Measurements from ENCODE around the gene IQGAP1. TPM values are rescaled to one million over a fixed set of nuclear protein-coding genes. Genes with fewer than 3 reads are reported as not detected.
A peak's percentile ranks its signal among the peaks of the same experiment; 100 is the strongest.
"Not testable (repeated sequence)": the region's sequence is repeated elsewhere in the genome, so short reads cannot be mapped to it uniquely, and the experiment has no call there.

The IQGAP1 gene
- total RNA-seq, 4 donors from 2014 or later: 238 to 358 (median 282) TPM

GRCh38 chr15:90402767-90403166, 14.7 kb downstream of the IQGAP1 start:
- no peak for DNase-seq (ENCODE audit: low spot score in 2 of 2)
- 65 to 68% methylated on average over 3 of the region's 3 CpGs for WGBS, 2 donors
- Histone ChIP-seq H3K27ac (peak overlapping the region in 2 of 4 donors; percentile 91 to 93), H3K4me3 (no peak overlapping the region), H3K36me3 (no peaks in the 10 kb centered on the region), H3K4me1 (peaks cover 14 to 92% (median 53%) of the 10 kb centered on the region in 4 donors), H3K27me3 (no peaks in the 10 kb centered on the region), H3K9me3 (no peaks in the 10 kb centered on the region)
- no peak for TF ChIP-seq CTCF (IDR thresholded peaks at IDR 0.05)
- no peak for TF ChIP-seq EP300 (IDR thresholded peaks at IDR 0.05)
- no peak for TF ChIP-seq POLR2A (IDR thresholded peaks at IDR 0.05)

- no peaks in the 10 kb centered on the region for H3K27me3 ChIP-seq
- peaks cover 0 to 4% (median 0%) of the 10 kb centered on the region in 3 donors for H3K36me3 ChIP-seq
- 40 to 42% methylated on average over 3 of the region's 3 CpGs for WGBS, 2 donors
- H3K4me3 ChIP-seq: no peak overlapping the region
- peak overlapping the region in 2 of 4 donors; percentile 52 to 93 for H3K27ac ChIP-seq
- H3K4me1 ChIP-seq: peaks cover 15 to 86% (median 58%) of the 10 kb centered on the region in 4 donors
- no peak for TF ChIP-seq EP300 (IDR thresholded peaks at IDR 0.05)
- no peak for TF ChIP-seq CTCF (IDR thresholded peaks at IDR 0.05)
- no peak for DNase-seq (ENCODE audit: low spot score in 2 of 2)
- no peaks in the 10 kb centered on the region for H3K9me3 ChIP-seq
Observed at GRCh38 chr15:90405055-90405607, 17.1 kb downstream of the IQGAP1 start.

- WGBS, 2 donors: 36 to 44% methylated on average over 3 of the region's 3 CpGs
- H3K4me1 ChIP-seq: peaks cover 5 to 78% (median 41%) of the 10 kb centered on the region in 4 donors
- H3K4me3 ChIP-seq: no peak overlapping the region
- no peaks in the 10 kb centered on the region for H3K9me3 ChIP-seq
- H3K36me3 ChIP-seq: peaks cover 0 to 4% (median 0%) of the 10 kb centered on the region in 3 donors
- no peak for TF ChIP-seq POLR2A (IDR thresholded peaks at IDR 0.05)
- TF ChIP-seq CTCF (IDR thresholded peaks at IDR 0.05): no peak
- H3K27ac ChIP-seq: peak overlapping the region in 3 of 4 donors; percentile 9 to 93 (median 52)
- no peaks in the 10 kb centered on the region for H3K27me3 ChIP-seq
- DNase-seq (ENCODE audit: low spot score in 2 of 2): peak in 1 of 2 donors; percentile 3
Observed at GRCh38 chr15:90407336-90407735, 19.3 kb downstream of the IQGAP1 start.

GRCh38 chr15:90407871-90408317, 19.9 kb downstream of the IQGAP1 start:
- Histone ChIP-seq H3K4me1 (peaks cover 5 to 78% (median 41%) of the 10 kb centered on the region in 4 donors), H3K36me3 (peaks cover 0 to 4% (median 0%) of the 10 kb centered on the region in 3 donors), H3K27me3 (no peaks in the 10 kb centered on the region), H3K9me3 (no peaks in the 10 kb centered on the region), H3K27ac (peak overlapping the region in 3 of 4 donors; percentile 9 to 93 (median 42)), H3K4me3 (no peak overlapping the region)
- TF ChIP-seq CTCF (IDR thresholded peaks at IDR 0.05): no peak
- no peak for TF ChIP-seq POLR2A (IDR thresholded peaks at IDR 0.05)
- TF ChIP-seq EP300 (IDR thresholded peaks at IDR 0.05): no peak
- DNase-seq (ENCODE audit: low spot score in 2 of 2): peak in 1 of 2 donors; percentile 3
- 43 to 61% methylated on average over 2 of the region's 2 CpGs for WGBS, 2 donors

GRCh38 chr15:90408657-90409056, 20.6 kb downstream of the IQGAP1 start:
- no peak for DNase-seq (ENCODE audit: low spot score in 2 of 2)
- H3K36me3 ChIP-seq: peaks cover 0 to 4% (median 0%) of the 10 kb centered on the region in 3 donors
- H3K9me3 ChIP-seq: no peaks in the 10 kb centered on the region
- H3K4me1 ChIP-seq: peaks cover 5 to 78% (median 42%) of the 10 kb centered on the region in 4 donors
- no peak overlapping the region for H3K4me3 ChIP-seq
- TF ChIP-seq POLR2A (IDR thresholded peaks at IDR 0.05): no peak
- no peak for TF ChIP-seq EP300 (IDR thresholded peaks at IDR 0.05)
- TF ChIP-seq CTCF (IDR thresholded peaks at IDR 0.05): no peak
- no peaks in the 10 kb centered on the region for H3K27me3 ChIP-seq
- H3K27ac ChIP-seq: peak overlapping the region in 3 of 4 donors; percentile 9 to 93 (median 42)
- 65 to 89% methylated on average over 3 of the region's 3 CpGs for WGBS, 2 donors

- not testable (repeated sequence) for H3K27ac ChIP-seq, H3K36me3 ChIP-seq, H3K4me3 ChIP-seq, H3K27me3 ChIP-seq, H3K9me3 ChIP-seq
- peaks cover 5 to 79% (median 49%) of the 10 kb centered on the region in 4 donors for H3K4me1 ChIP-seq
- DNase-seq (ENCODE audit: low spot score in 2 of 2): peak in 1 of 2 donors; percentile 3
- 98 to 99% methylated on average over 3 of the region's 3 CpGs for WGBS, 2 donors
Observed at GRCh38 chr15:90409587-90409986, 21.5 kb downstream of the IQGAP1 start.

GRCh38 chr15:90410316-90410715, 22.3 kb downstream of the IQGAP1 start:
- H3K27ac ChIP-seq; H3K4me3 ChIP-seq; DNase-seq (ENCODE audit: low spot score in 2 of 2); H3K9me3 ChIP-seq; H3K36me3 ChIP-seq; H3K27me3 ChIP-seq: not testable (repeated sequence)
- peaks cover 5 to 80% (median 51%) of the 10 kb centered on the region in 4 donors for H3K4me1 ChIP-seq
- 98 to 99% methylated on average over 4 of the region's 4 CpGs for WGBS, 2 donors
